H1 (cell line): ENCODE data around the gene INAVA. TPM values are rescaled to one million over a fixed set of nuclear protein-coding genes. Genes with fewer than 3 reads are reported as not detected.
"Not testable (repeated sequence)": the region's sequence is repeated elsewhere in the genome, so short reads cannot be mapped to it uniquely, and the experiment has no call there.

ENCODE experiments used
- CTCF ChIA-PET: fragments of 300-600 bp; sonication (Branson Sonifier 250); formaldehyde crosslinking; loops from one replicate; lab custom pipeline; 2021; ENCODE audit not compliant: partially characterized antibody; lab: Charles Lee
- POLR2A ChIA-PET: fragments of 300-600 bp; sonication (Branson Sonifier 250); formaldehyde crosslinking; loops from one replicate; lab custom pipeline; 2021; ENCODE audit warnings: inconsistent platforms; ENCODE audit not compliant: partially characterized antibody; lab: Charles Lee
- DNase-seq, 2 experiments: peaks; one replicate each; pipeline versions ENCODE4 v3.0.0 to v3.0.0-alpha.2; 2010 to 2022; ENCODE audit warnings: low spot score in 2 of 2, low read depth in 1 of 2, mixed read lengths in 1 of 2
- FAIRE-seq: peaks from 2 replicates; lab custom pipeline; 2011; peaks lifted over from hg19 to GRCh38; lab: Jason Lieb, UNC
- H2AFZ ChIP-seq: 2 replicates; pipeline ENCODE4 v1.8.1; 2012; ENCODE audit warnings: low read length, inconsistent platforms
- H2AK5ac ChIP-seq: 2 replicates; pipeline ENCODE4 v1.6.1; 2013; ENCODE audit warnings: low read depth, low read length
- H2BK120ac ChIP-seq: replicated peaks from 2 replicates; pipeline ENCODE3; 2013; ENCODE audit warnings: low read depth, low read length, inconsistent platforms
- H2BK12ac ChIP-seq: 2 replicates; pipeline ENCODE4 v1.6.1; 2013; ENCODE audit warnings: low read depth, low read length
- H2BK15ac ChIP-seq: 2 replicates; pipeline ENCODE4 v1.6.1; 2013; ENCODE audit warnings: low read length
- H2BK20ac ChIP-seq: 2 replicates; pipeline ENCODE4 v1.6.1; 2013; ENCODE audit warnings: low read length
- H2BK5ac ChIP-seq: 2 replicates; pipeline ENCODE4 v1.6.1; 2013; ENCODE audit warnings: low read depth, low read length
- H3K14ac ChIP-seq: 2 replicates; pipeline ENCODE4 v1.6.1; 2013; ENCODE audit warnings: inconsistent platforms; ENCODE audit not compliant: insufficient read length
- H3K18ac ChIP-seq: 2 replicates; pipeline ENCODE4 v1.6.1; 2013; ENCODE audit warnings: low read length; ENCODE audit errors: extremely low read depth
- H3K23ac ChIP-seq: 2 replicates; pipeline ENCODE4 v1.6.1; 2013; ENCODE audit warnings: inconsistent platforms; ENCODE audit not compliant: insufficient read length
- H3K23me2 ChIP-seq: 2 replicates; pipeline ENCODE4 v1.6.1; 2013; ENCODE audit warnings: low read depth, low read length
- H3K27ac ChIP-seq: 2 replicates; pipeline ENCODE4 v1.6.1; 2011; ENCODE audit warnings: low read depth, low read length, inconsistent platforms
- H3K27me3 ChIP-seq, 4 experiments: replicated peaks in 1 of 4; 1 replicate in 1 of 4; 2 replicates in 3 of 4; pipeline versions ENCODE4 v1.6.1 to v1.8.1; 2011 to 2013; ENCODE audit warnings: low read length in 3 of 4, mild to moderate bottlenecking in 3 of 4, inconsistent platforms in 2 of 4, mixed read lengths in 2 of 4, moderate library complexity in 1 of 4; ENCODE audit not compliant: control insufficient read depth in 3 of 4, insufficient read depth in 3 of 4; ENCODE audit errors: extremely low read depth in 1 of 4
- H3K36me3 ChIP-seq, 4 experiments: 2 replicates each; pipeline versions ENCODE4 v1.6.1 to v1.8.1; 2011 to 2013; ENCODE audit warnings: mild to moderate bottlenecking in 4 of 4, low read length in 3 of 4, moderate library complexity in 2 of 4, control low read depth in 1 of 4, inconsistent platforms in 1 of 4; ENCODE audit not compliant: insufficient read depth in 4 of 4, control insufficient read depth in 2 of 4
- H3K4ac ChIP-seq: replicated peaks from 2 replicates; pipeline ENCODE3; 2013; ENCODE audit warnings: low read length, low read depth, mixed read lengths, inconsistent platforms; ENCODE audit not compliant: insufficient read length
- H3K4me1 ChIP-seq, 4 experiments: replicated peaks in 1 of 4; 1 replicate in 1 of 4; 2 replicates in 3 of 4; pipeline versions ENCODE4 v1.6.1 to v1.8.1; 2011 to 2013; ENCODE audit warnings: low read length in 3 of 4, inconsistent platforms in 2 of 4, mixed read lengths in 1 of 4; ENCODE audit not compliant: insufficient read depth in 4 of 4, control insufficient read depth in 3 of 4
- H3K4me2 ChIP-seq, 2 experiments: 2 replicates each; pipeline versions ENCODE4 v1.6.1 to v1.8.1; 2011 to 2013; ENCODE audit warnings: low read depth in 2 of 2, low read length in 2 of 2, control low read depth in 1 of 2, inconsistent platforms in 1 of 2, mild to moderate bottlenecking in 1 of 2; ENCODE audit not compliant: insufficient read depth in 1 of 2
- H3K4me3 ChIP-seq, 4 experiments: fragments of 200-600, 300-600 bp in 1 of 4; sonication (generic), shearing (Covaris generic), sonication (Bioruptor Twin) in 1 of 4; 2 replicates each; pipeline versions ENCODE4 v1.5.1 to v1.8.1; 2011 to 2016; ENCODE audit warnings: low read length in 4 of 4, low read depth in 3 of 4, control low read depth in 2 of 4, inconsistent platforms in 2 of 4, mild to moderate bottlenecking in 2 of 4, mixed read lengths in 1 of 4, moderate library complexity in 1 of 4; ENCODE audit not compliant: insufficient read depth in 2 of 4; ENCODE audit errors: extremely low read depth in 1 of 4
- H3K56ac ChIP-seq: replicated peaks from 2 replicates; pipeline ENCODE3; 2013; ENCODE audit warnings: low read depth, mild to moderate bottlenecking, mixed read lengths, low read length, inconsistent platforms; ENCODE audit not compliant: insufficient read length
- H3K79me1 ChIP-seq: 2 replicates; pipeline ENCODE4 v1.6.1; 2013; ENCODE audit warnings: low read depth, low read length, control low read depth
- H3K79me2 ChIP-seq, 2 experiments: 2 replicates each; pipeline versions ENCODE4 v1.6.1 to v1.8.1; 2012 to 2013; ENCODE audit warnings: low read length in 2 of 2, mild to moderate bottlenecking in 2 of 2, inconsistent platforms in 1 of 2; ENCODE audit not compliant: insufficient read depth in 2 of 2, control insufficient read depth in 1 of 2
- H3K9ac ChIP-seq, 4 experiments: replicated peaks in 1 of 4; 1 replicate in 1 of 4; 2 replicates in 3 of 4; pipeline versions ENCODE4 v1.6.1 to v1.8.1; 2011 to 2013; ENCODE audit warnings: low read depth in 3 of 4, low read length in 3 of 4, control low read depth in 2 of 4, mild to moderate bottlenecking in 2 of 4, moderate library complexity in 2 of 4, inconsistent platforms in 1 of 4; ENCODE audit errors: extremely low read depth in 1 of 4
- H3K9me3 ChIP-seq, 2 experiments: 2 replicates each; pipeline versions ENCODE4 v1.6.1 to v1.8.1; 2012 to 2013; ENCODE audit warnings: mild to moderate bottlenecking in 2 of 2, moderate library complexity in 2 of 2, control low read depth in 1 of 2, inconsistent platforms in 1 of 2, low read depth in 1 of 2, low read length in 1 of 2, mixed read lengths in 1 of 2; ENCODE audit not compliant: insufficient read depth in 2 of 2
- H4K20me1 ChIP-seq, 2 experiments: replicated peaks in 1 of 2; 2 replicates each; pipeline versions ENCODE3 to v1.8.1; 2011 to 2013; ENCODE audit warnings: inconsistent platforms in 2 of 2, low read length in 2 of 2, mild to moderate bottlenecking in 1 of 2; ENCODE audit not compliant: insufficient read depth in 2 of 2, control insufficient read depth in 1 of 2
- H4K5ac ChIP-seq: 2 replicates; pipeline ENCODE4 v1.6.1; 2013; ENCODE audit warnings: low read length, low read depth, mixed read lengths, inconsistent platforms; ENCODE audit not compliant: insufficient read length
- H4K8ac ChIP-seq: 2 replicates; pipeline ENCODE4 v1.8.0; 2013; ENCODE audit warnings: mild to moderate bottlenecking, moderate library complexity, low read length, inconsistent platforms; ENCODE audit not compliant: insufficient read depth; ENCODE audit errors: extremely low read depth
- H4K91ac ChIP-seq: replicated peaks from 2 replicates; pipeline ENCODE3; 2013; ENCODE audit warnings: low read length, mixed read lengths, inconsistent platforms; ENCODE audit not compliant: insufficient read length
- WGBS, 2 experiments: shearing (Covaris generic) in 1 of 2; methylation state at CpG; one replicate each; pipeline versions ENCODE4 v1.1.6 to v1.1.7; 2013 to 2015; ENCODE audit warnings: low lambda C conversion rate in 2 of 2, mixed read lengths in 2 of 2, inconsistent platforms in 1 of 2, low coverage in 1 of 2, missing lambda C conversion rate in 1 of 2; ENCODE audit not compliant: insufficient replicate concordance in 2 of 2, insufficient coverage in 1 of 2, insufficient read length in 1 of 2; ENCODE audit errors: extremely low coverage in 1 of 2, missing lambda C conversion rate in 1 of 2; 5-methylcytosine and 5-hydroxymethylcytosine counted together
- polyA plus RNA-seq, 7 experiments: library from polyadenylated mRNA; depleted of rRNA in 3 of 7; stranded (reverse) in 5 of 7; unstranded in 2 of 7; fragments of >200 nt in 5 of 7; fragments of 200-250 nt in 2 of 7; gene quantifications; 1 replicate in 5 of 7; 2 replicates in 1 of 7; 4 replicates in 1 of 7; pipeline versions ENCODE4 v1.2.1 to v1.2.3, GENCODE V29; 2011 to 2013; ENCODE audit warnings: missing spikeins in 2 of 7, mixed read lengths in 2 of 7
- total RNA-seq: library from RNA; stranded (reverse); fragmentation: NEBNext Ultra II Directional; extraction: Animal tissue kit (Norgen Biotek cat#: 25700); gene quantifications from 2 replicates; pipeline ENCODE4 v1.2.1, GENCODE V29; 2021

INAVA gene
- total and polyA plus RNA-seq, 2 of the 8 experiments (the other 6 are each of a cell fraction or from before 2014, with no cell fraction given) = 46.8 to 49.3 TPM

DNA sequence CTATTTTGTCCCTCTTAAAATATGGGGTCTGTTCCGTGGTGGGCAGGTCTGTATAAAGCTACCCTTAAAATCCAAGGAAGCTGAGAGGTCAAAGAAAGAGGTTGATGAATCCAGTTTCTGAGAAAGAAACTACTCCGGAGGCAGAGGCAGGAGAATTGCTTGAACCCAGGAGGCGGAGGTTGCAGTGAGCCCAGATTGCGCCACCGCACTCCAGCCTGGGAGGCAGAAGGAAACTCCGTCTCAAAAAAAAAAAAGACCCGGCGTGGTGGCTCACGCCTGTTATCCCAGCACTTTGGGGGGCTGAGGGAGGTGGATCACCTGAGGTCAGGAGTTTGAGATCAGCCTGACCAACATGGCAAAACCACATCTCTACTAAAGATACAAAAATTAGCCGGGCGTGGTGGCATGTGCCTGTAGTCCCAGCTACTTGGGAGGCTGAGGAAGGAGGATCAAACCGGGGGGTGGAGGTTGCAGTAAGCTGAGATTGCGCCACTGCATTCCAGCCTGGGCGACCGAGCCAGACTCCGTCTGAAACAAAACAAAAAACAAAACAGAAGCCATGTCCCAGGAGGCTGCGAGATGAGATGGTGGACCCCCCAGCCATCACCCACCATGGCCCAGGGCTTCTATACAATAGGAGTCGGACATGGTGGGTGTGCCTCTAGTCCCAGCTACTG is 40.7 kb downstream of the INAVA start:
- H3K9ac ChIP-seq, DNase-seq, H4K20me1 ChIP-seq, H4K8ac ChIP-seq, POLR2A ChIA-PET, H2BK12ac ChIP-seq, H3K56ac ChIP-seq, FAIRE-seq, H3K4me1 ChIP-seq, H2BK120ac ChIP-seq, H3K9me3 ChIP-seq, H3K4me3 ChIP-seq, H2BK5ac ChIP-seq, H3K27ac ChIP-seq, H4K5ac ChIP-seq, H3K27me3 ChIP-seq, H2AFZ ChIP-seq, H3K18ac ChIP-seq, H3K14ac ChIP-seq, H3K79me1 ChIP-seq, H3K79me2 ChIP-seq, H3K4ac ChIP-seq, H4K91ac ChIP-seq, H3K23me2 ChIP-seq, H3K23ac ChIP-seq, H3K36me3 ChIP-seq, H2BK20ac ChIP-seq, H2BK15ac ChIP-seq, H3K4me2 ChIP-seq, H2AK5ac ChIP-seq: not testable (repeated sequence)
- WGBS, 2 experiments = 90% methylated on average over 15 of the region's 18 CpGs; no CpG with 5 or more reads in 1 of the 2 experiments
- CTCF ChIA-PET = interaction anchor here (0.7 to 1.1 kb wide), 3 partner anchors 19 to 62 kb away, joined by 3 to 4 read pairs (median 3); no protein-coding TSS in a partner anchor
